Neural cell (in vitro differentiated cells): Measurements from ENCODE around the gene MBD3L5.

Source experiments
- CTCF ChIP-seq: fragments of 450-650 bp; IDR thresholded peaks from 2 replicates; pipeline ENCODE4 v1.5.1; 2014; ENCODE audit warnings: antibody characterized with exemption, mild to moderate bottlenecking, moderate library complexity; ENCODE audit not compliant: poor library complexity, severe bottlenecking
- EZH2 ChIP-seq: fragments of 200-600, 300-800 bp; shearing (Covaris generic), sonication (generic); IDR thresholded peaks from 2 replicates; pipeline ENCODE4 v1.6.1; 2014; ENCODE audit warnings: antibody characterized with exemption, low read length, borderline replicate concordance, mild to moderate bottlenecking; ENCODE audit not compliant: insufficient read depth, poor library complexity, severe bottlenecking

GRCh38 chr19:6996810-6997209, 33.6 kb upstream of the MBD3L5 start:
- TF ChIP-seq CTCF = no peak
- TF ChIP-seq EZH2 = no peak
